Endothelial cell (in vitro differentiated cells): ENCODE results near the gene RBP2. TPM values are rescaled to one million over a fixed set of nuclear protein-coding genes. Genes with fewer than 3 reads are reported as not detected.

ENCODE experiments used
- DNase-seq: peaks from one replicate; pipeline ENCODE4 v3.0.0; 2021; ENCODE audit warnings: low spot score
- H3K27ac Mint-ChIP-seq: one replicate; pipeline ENCODE4 v1.8.0; 2021; ENCODE audit warnings: mixed read lengths, inconsistent platforms; ENCODE audit not compliant: unreplicated experiment
- H3K27me3 Mint-ChIP-seq: one replicate; pipeline ENCODE4 v1.8.0; 2021; ENCODE audit warnings: mild to moderate bottlenecking, moderate library complexity, mixed read lengths, inconsistent platforms; ENCODE audit not compliant: unreplicated experiment
- H3K36me3 Mint-ChIP-seq: one replicate; pipeline ENCODE4 v1.8.0; 2021; ENCODE audit warnings: mild to moderate bottlenecking, low read depth, mixed read lengths, inconsistent platforms; ENCODE audit not compliant: unreplicated experiment
- H3K4me1 Mint-ChIP-seq: one replicate; pipeline ENCODE4 v1.8.0; 2021; ENCODE audit warnings: mild to moderate bottlenecking, mixed read lengths, inconsistent platforms; ENCODE audit not compliant: unreplicated experiment
- H3K4me3 Mint-ChIP-seq: one replicate; pipeline ENCODE4 v1.8.0; 2021; ENCODE audit warnings: mild to moderate bottlenecking, mixed read lengths, inconsistent platforms; ENCODE audit not compliant: unreplicated experiment
- H3K9me3 Mint-ChIP-seq: one replicate; pipeline ENCODE4 v1.8.0; 2021; ENCODE audit warnings: mixed read lengths, inconsistent platforms; ENCODE audit not compliant: unreplicated experiment
- total RNA-seq: library from RNA; stranded (reverse); fragmentation: NEBNext Ultra II Directional; extraction: Animal tissue kit (Norgen Biotek cat#: 25700); gene quantifications from one replicate; pipeline ENCODE4 v1.2.1, GENCODE V29; 2021; ENCODE audit not compliant: unreplicated experiment
- TF ChIP-seq, protein P1 (sequence below): fragments of 200-600 bp; sonication (generic); IDR thresholded peaks from one replicate; pipeline ENCODE4 v1.5.0; 2021; ENCODE audit warnings: antibody characterized with exemption; ENCODE audit not compliant: unreplicated experiment

RBP2 gene
- total RNA-seq, 1 donor from 2014 or later: not detected

GRCh38 chr3:139473155-139473771 is 3.1 kb downstream of the RBP2 start:
- Mint-ChIP-seq H3K4me1 (no peaks in the 10 kb centered on the region), H3K36me3 (no peaks in the 10 kb centered on the region), H3K9me3 (no peaks in the 10 kb centered on the region), H3K27ac (no peak overlapping the region), H3K27me3 (peaks cover 3% of the 10 kb centered on the region), H3K4me3 (no peak overlapping the region)
- TF ChIP-seq, protein P1, sequence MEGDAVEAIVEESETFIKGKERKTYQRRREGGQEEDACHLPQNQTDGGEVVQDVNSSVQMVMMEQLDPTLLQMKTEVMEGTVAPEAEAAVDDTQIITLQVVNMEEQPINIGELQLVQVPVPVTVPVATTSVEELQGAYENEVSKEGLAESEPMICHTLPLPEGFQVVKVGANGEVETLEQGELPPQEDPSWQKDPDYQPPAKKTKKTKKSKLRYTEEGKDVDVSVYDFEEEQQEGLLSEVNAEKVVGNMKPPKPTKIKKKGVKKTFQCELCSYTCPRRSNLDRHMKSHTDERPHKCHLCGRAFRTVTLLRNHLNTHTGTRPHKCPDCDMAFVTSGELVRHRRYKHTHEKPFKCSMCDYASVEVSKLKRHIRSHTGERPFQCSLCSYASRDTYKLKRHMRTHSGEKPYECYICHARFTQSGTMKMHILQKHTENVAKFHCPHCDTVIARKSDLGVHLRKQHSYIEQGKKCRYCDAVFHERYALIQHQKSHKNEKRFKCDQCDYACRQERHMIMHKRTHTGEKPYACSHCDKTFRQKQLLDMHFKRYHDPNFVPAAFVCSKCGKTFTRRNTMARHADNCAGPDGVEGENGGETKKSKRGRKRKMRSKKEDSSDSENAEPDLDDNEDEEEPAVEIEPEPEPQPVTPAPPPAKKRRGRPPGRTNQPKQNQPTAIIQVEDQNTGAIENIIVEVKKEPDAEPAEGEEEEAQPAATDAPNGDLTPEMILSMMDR: no peak
- no peak for DNase-seq

DNA sequence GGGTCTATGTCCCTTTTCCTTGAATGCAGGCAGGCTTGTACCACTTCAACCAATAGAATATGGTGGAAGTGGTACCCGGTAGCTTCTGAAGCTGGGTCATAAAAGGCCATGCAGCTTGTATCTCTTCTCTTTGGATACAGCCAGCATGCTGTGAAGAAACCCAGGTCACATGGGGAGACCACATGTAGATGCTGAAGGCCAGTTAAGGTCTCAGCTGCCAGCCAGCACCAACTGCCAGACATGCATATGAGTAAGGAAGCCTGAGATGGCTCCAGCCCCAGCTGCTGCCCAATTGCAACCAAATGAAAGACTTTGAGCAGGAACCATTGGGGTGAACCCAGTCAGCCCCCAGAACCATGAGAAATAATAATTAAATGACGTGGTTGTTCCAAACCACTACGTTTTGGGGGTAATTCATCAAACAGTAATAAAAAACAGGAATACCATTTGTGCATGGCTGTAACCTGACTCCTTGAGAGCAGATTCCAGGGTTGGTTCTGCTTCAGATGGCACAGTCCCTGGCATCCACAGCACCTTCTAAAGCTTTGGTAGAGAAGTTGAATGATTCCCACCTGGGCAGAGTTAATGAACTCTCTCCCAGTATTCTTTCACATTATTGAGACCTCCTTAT is 3.8 kb downstream of the RBP2 start:
- Mint-ChIP-seq H3K27ac (no peak overlapping the region), H3K27me3 (peaks cover 3% of the 10 kb centered on the region), H3K9me3 (no peaks in the 10 kb centered on the region), H3K4me3 (no peak overlapping the region), H3K4me1 (no peaks in the 10 kb centered on the region), H3K36me3 (no peaks in the 10 kb centered on the region)
- DNase-seq: no peak
- TF ChIP-seq, protein P1: no peak

- no peak overlapping the region for H3K27ac Mint-ChIP-seq
- H3K27me3 Mint-ChIP-seq: peaks cover 6% of the 10 kb centered on the region
- H3K4me3 Mint-ChIP-seq: no peak overlapping the region
- H3K36me3 Mint-ChIP-seq: no peaks in the 10 kb centered on the region
- no peak for DNase-seq
- TF ChIP-seq, protein P1: no peak
- H3K9me3 Mint-ChIP-seq: no peaks in the 10 kb centered on the region
- no peaks in the 10 kb centered on the region for H3K4me1 Mint-ChIP-seq
These were observed 6.1 kb downstream of the RBP2 start for GRCh38 chr3:139470199-139470598.

DNA sequence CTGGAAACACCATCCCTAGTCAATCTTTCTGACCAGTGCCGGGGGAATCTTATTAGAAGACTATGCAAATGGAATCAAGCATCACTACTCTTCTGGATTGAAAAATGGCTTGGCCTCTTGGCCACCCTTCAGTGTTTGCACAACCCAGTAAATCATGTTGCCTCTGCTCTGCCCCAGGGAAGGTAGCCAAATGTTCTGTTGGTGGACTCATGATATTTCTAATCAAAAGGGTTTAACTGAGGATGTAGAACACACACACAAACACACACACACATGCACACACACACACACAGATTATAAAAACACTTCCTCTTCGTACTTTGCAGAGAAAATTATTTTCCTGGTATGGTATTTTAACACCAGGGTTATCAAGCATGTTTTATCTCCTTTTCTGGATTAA is 7.9 kb downstream of the RBP2 start:
- Mint-ChIP-seq H3K27ac (no peak overlapping the region), H3K4me1 (no peaks in the 10 kb centered on the region), H3K36me3 (no peaks in the 10 kb centered on the region), H3K9me3 (no peaks in the 10 kb centered on the region), H3K27me3 (peaks cover 6% of the 10 kb centered on the region), H3K4me3 (no peak overlapping the region)
- TF ChIP-seq, protein P1: no peak
- no peak for DNase-seq

DNA sequence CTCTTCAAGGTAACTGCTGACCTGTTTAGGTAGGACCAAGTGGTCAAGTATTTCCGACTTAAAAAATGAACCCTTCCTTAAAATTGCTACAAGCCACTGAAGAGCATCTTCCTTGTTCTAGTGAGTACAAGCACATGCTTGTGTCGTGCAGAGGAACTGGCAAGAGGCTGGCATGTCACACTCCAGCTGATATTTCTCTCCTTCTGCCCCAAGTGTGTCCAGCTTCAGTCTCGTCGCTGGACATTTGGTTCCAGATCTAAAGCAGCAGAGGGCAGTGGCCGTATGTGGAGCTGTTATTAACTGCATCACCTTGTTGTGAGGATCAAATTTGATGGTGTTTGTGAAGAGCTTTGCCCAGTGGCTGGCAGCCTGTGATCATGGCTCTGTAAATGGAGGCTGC is 10.0 kb downstream of the RBP2 start:
- DNase-seq: no peak
- Mint-ChIP-seq H3K36me3 (no peaks in the 10 kb centered on the region), H3K27me3 (peaks cover 4% of the 10 kb centered on the region), H3K4me3 (no peak overlapping the region), H3K4me1 (no peaks in the 10 kb centered on the region), H3K9me3 (no peaks in the 10 kb centered on the region), H3K27ac (no peak overlapping the region)
- TF ChIP-seq, protein P1: no peak
